WTC11 (cell line): Measurements from ENCODE around the gene ARMC7. TPM values are rescaled to one million over a fixed set of nuclear protein-coding genes. Genes with fewer than 3 reads are reported as not detected.
"Not testable (repeated sequence)": the region's sequence is repeated elsewhere in the genome, so short reads cannot be mapped to it uniquely, and the experiment has no call there.

ENCODE experiments used
- ATAC-seq: fragments of 200-7000 bp; cut with Tn5 transposase; 2 replicates; pipeline ENCODE4 v1.10.0; 2021; ENCODE audit warnings: mild to moderate bottlenecking, moderate library complexity
- CTCF ChIA-PET: fragments of 300-600 bp; sonication (Branson Sonifier 250); formaldehyde crosslinking; loops from one replicate; lab custom pipeline; 2021; ENCODE audit warnings: antibody characterized with exemption; lab: Charles Lee
- POLR2A ChIA-PET: fragments of 350-600 bp; sonication (Branson Sonifier 250); formaldehyde crosslinking; loops from one replicate; lab custom pipeline; 2021; ENCODE audit warnings: antibody characterized with exemption; lab: Charles Lee
- DNase-seq: peaks from one replicate; pipeline ENCODE4 v3.0.0; 2021; ENCODE audit warnings: low spot score
- H3K27ac Mint-ChIP-seq: 2 replicates; pipeline ENCODE4 v1.8.0; 2021; ENCODE audit warnings: mixed read lengths
- H3K27me3 Mint-ChIP-seq: 2 replicates; pipeline ENCODE4 v1.8.0; 2021; ENCODE audit warnings: low read depth, mild to moderate bottlenecking, moderate library complexity, mixed read lengths
- H3K36me3 Mint-ChIP-seq: 2 replicates; pipeline ENCODE4 v1.8.0; 2021; ENCODE audit warnings: mixed read lengths
- H3K4me1 Mint-ChIP-seq: 2 replicates; pipeline ENCODE4 v1.8.0; 2022; ENCODE audit warnings: mixed read lengths
- H3K4me3 Mint-ChIP-seq: 2 replicates; pipeline ENCODE4 v1.8.0; 2021; ENCODE audit warnings: mild to moderate bottlenecking, moderate library complexity, mixed read lengths
- H3K9me3 Mint-ChIP-seq: 2 replicates; pipeline ENCODE4 v1.8.0; 2021; ENCODE audit warnings: mixed read lengths
- CBFB ChIP-seq: sonication (generic); formaldehyde crosslinking; IDR thresholded peaks from 2 replicates; pipeline ENCODE4 v1.8.1; 2022; ENCODE audit warnings: mild to moderate bottlenecking, low read depth, missing genetic modification reagents
- GABPB1 ChIP-seq: sonication (generic); formaldehyde crosslinking; IDR thresholded peaks from 2 replicates; pipeline ENCODE4 v1.8.1; 2023; ENCODE audit warnings: mild to moderate bottlenecking, missing genetic modification reagents
- GTF2I ChIP-seq: fragments of 250-450 bp; sonication (Bioruptor Pico); conservative IDR thresholded peaks from 2 replicates; pipeline ENCODE4 v1.4.0; 2021; ENCODE audit warnings: mild to moderate bottlenecking
- IRF2 ChIP-seq: sonication (generic); formaldehyde crosslinking; IDR thresholded peaks from 2 replicates; pipeline ENCODE4 v1.8.0; 2022; ENCODE audit warnings: low read depth, missing genetic modification reagents, borderline replicate concordance
- JUN ChIP-seq: sonication (generic); formaldehyde crosslinking; IDR thresholded peaks from 2 replicates; pipeline ENCODE4 v1.8.0; 2023; ENCODE audit warnings: mild to moderate bottlenecking, missing genetic modification reagents
- NFE2L1 ChIP-seq: sonication (generic); formaldehyde crosslinking; IDR thresholded peaks from 2 replicates; pipeline ENCODE4 v1.8.1; 2023; ENCODE audit warnings: missing genetic modification reagents
- NR1H2 ChIP-seq: sonication (generic); formaldehyde crosslinking; IDR thresholded peaks from 2 replicates; pipeline ENCODE4 v1.9.0; 2021; ENCODE audit warnings: mild to moderate bottlenecking, moderate library complexity, missing genetic modification reagents
- NR3C1 ChIP-seq: sonication (generic); formaldehyde crosslinking; conservative IDR thresholded peaks from 2 replicates; pipeline ENCODE4 v1.8.1; 2023; ENCODE audit warnings: low read depth, mild to moderate bottlenecking, missing genetic modification reagents
- RELA ChIP-seq: sonication (generic); formaldehyde crosslinking; IDR thresholded peaks from 2 replicates; pipeline ENCODE4 v1.8.1; 2022; ENCODE audit warnings: missing genetic modification reagents, mild to moderate bottlenecking, borderline replicate concordance
- RORB ChIP-seq: fragments of 250-450 bp; sonication (Bioruptor Pico); IDR thresholded peaks from 2 replicates; pipeline ENCODE4 v1.9.0; 2021; ENCODE audit warnings: mild to moderate bottlenecking
- SMAD4 ChIP-seq: sonication (generic); formaldehyde crosslinking; IDR thresholded peaks from 2 replicates; pipeline ENCODE4 v1.8.0; 2022; ENCODE audit warnings: mild to moderate bottlenecking, missing genetic modification reagents
- ZBTB21 ChIP-seq: sonication (generic); formaldehyde crosslinking; IDR thresholded peaks from 2 replicates; pipeline ENCODE4 v1.8.1; 2023; ENCODE audit warnings: mild to moderate bottlenecking, missing genetic modification reagents, borderline replicate concordance
- ZNF121 ChIP-seq: sonication (generic); formaldehyde crosslinking; IDR thresholded peaks from 2 replicates; pipeline ENCODE4 v1.8.0; 2023; ENCODE audit warnings: missing genetic modification reagents
- ZNF317 ChIP-seq: sonication (generic); formaldehyde crosslinking; IDR thresholded peaks from 2 replicates; pipeline ENCODE4 v1.8.1; 2023; ENCODE audit warnings: low read depth, mild to moderate bottlenecking, moderate library complexity, missing genetic modification reagents, borderline replicate concordance
- ZNF396 ChIP-seq: fragments of 250-450 bp; sonication (Bioruptor Pico); IDR thresholded peaks from 2 replicates; pipeline ENCODE4 v1.8.0; 2021; ENCODE audit warnings: mild to moderate bottlenecking, moderate library complexity, borderline replicate concordance
- ZNF416 ChIP-seq: fragments of 250-450 bp; sonication (Bioruptor Pico); IDR thresholded peaks from 2 replicates; pipeline ENCODE4 v1.9.0; 2021; ENCODE audit warnings: mild to moderate bottlenecking, inconsistent platforms
- total RNA-seq: library from RNA; stranded (reverse); gene quantifications from 3 replicates; pipeline ENCODE4 v1.2.3, GENCODE V29; 2021
- TF ChIP-seq, protein P1 (sequence below): sonication (generic); formaldehyde crosslinking; IDR thresholded peaks from 2 replicates; pipeline ENCODE4 v1.8.1; 2022; ENCODE audit warnings: low read depth, missing genetic modification reagents, borderline replicate concordance
- TF ChIP-seq, protein P2 (sequence below): fragments of 250-450 bp; sonication (Bioruptor Pico); conservative IDR thresholded peaks from 2 replicates; pipeline ENCODE4 v1.9.0; 2021; ENCODE audit warnings: mild to moderate bottlenecking
- TF ChIP-seq, protein P3 (sequence below): fragments of 250-450 bp; sonication (Bioruptor Pico); IDR thresholded peaks from 2 replicates; pipeline ENCODE4 v1.9.0; 2021; ENCODE audit warnings: mild to moderate bottlenecking
- TF ChIP-seq, protein P4 (sequence below): sonication (generic); formaldehyde crosslinking; conservative IDR thresholded peaks from 2 replicates; pipeline ENCODE4 v1.8.1; 2022; ENCODE audit warnings: mild to moderate bottlenecking, missing genetic modification reagents
- TF ChIP-seq, protein P5 (sequence below): sonication (generic); formaldehyde crosslinking; IDR thresholded peaks from 2 replicates; pipeline ENCODE4 v1.8.1; 2022; ENCODE audit warnings: mild to moderate bottlenecking, missing genetic modification reagents, moderate library complexity, borderline replicate concordance

ARMC7 gene
- total RNA-seq, 1 experiment from 2014 or later = 13.2 TPM

DNA sequence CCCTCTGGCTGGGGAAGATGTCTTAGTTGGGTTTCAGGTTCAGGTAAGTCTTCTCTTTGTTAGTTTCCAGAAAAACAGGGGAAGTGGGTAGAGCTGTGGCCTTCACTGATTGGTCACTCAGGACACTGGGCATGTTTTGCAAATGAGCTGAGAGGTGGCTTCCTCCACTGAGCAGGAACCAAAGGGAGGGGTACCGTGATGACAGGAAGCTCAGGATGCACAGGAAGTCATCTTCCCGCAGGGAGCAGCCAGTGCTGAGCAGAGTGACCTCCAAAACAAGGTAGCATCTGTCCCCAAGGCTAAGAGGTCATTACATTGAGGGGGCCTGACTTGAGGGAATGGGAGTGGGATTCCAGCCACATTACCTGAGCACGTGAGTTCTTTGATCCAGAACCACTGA is 16.2 kb downstream of the ARMC7 start (continued):
- TF ChIP-seq, protein P1, sequence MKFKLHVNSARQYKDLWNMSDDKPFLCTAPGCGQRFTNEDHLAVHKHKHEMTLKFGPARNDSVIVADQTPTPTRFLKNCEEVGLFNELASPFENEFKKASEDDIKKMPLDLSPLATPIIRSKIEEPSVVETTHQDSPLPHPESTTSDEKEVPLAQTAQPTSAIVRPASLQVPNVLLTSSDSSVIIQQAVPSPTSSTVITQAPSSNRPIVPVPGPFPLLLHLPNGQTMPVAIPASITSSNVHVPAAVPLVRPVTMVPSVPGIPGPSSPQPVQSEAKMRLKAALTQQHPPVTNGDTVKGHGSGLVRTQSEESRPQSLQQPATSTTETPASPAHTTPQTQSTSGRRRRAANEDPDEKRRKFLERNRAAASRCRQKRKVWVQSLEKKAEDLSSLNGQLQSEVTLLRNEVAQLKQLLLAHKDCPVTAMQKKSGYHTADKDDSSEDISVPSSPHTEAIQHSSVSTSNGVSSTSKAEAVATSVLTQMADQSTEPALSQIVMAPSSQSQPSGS (CRISPR knock-in tag) = no peak
- TF ChIP-seq IRF2 (no peak), GABPB1 (CRISPR knock-in tag) (no peak), GTF2I (CRISPR knock-in tag) (no peak), JUN (CRISPR knock-in tag) (no peak), ZNF396 (no peak)

DNA sequence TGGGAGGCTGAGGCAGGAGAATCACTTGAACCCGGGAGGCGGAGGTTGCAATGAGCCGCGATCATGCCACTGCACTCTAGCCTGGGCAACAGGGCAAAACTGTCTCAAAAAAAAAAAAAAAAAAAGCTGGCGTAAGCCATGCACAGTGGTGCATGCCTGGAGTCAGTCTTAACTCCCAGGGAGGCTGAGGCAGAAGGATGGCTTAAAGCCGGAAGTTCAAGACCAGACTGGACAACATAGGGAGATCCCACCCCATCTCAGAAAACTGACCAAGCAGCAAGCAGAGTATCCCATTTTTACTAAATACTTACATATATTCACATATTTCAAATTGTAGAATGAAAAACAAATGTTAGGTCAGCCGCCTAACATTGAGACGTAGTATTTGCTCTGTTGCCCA is 17.2 kb downstream of the ARMC7 start:
- no peak overlapping the region for H3K4me3 Mint-ChIP-seq
- ATAC-seq (no peak), DNase-seq (no peak)
- no peaks in the 10 kb centered on the region for H3K9me3 Mint-ChIP-seq
- POLR2A ChIA-PET = interaction anchor here (0.6 to 0.7 kb wide), 2 partner anchors 18 to 669 kb away, joined by 4 to 6 read pairs; no protein-coding TSS in a partner anchor
- peaks cover 11% of the 10 kb centered on the region for H3K36me3 Mint-ChIP-seq
- TF ChIP-seq, protein P2, sequence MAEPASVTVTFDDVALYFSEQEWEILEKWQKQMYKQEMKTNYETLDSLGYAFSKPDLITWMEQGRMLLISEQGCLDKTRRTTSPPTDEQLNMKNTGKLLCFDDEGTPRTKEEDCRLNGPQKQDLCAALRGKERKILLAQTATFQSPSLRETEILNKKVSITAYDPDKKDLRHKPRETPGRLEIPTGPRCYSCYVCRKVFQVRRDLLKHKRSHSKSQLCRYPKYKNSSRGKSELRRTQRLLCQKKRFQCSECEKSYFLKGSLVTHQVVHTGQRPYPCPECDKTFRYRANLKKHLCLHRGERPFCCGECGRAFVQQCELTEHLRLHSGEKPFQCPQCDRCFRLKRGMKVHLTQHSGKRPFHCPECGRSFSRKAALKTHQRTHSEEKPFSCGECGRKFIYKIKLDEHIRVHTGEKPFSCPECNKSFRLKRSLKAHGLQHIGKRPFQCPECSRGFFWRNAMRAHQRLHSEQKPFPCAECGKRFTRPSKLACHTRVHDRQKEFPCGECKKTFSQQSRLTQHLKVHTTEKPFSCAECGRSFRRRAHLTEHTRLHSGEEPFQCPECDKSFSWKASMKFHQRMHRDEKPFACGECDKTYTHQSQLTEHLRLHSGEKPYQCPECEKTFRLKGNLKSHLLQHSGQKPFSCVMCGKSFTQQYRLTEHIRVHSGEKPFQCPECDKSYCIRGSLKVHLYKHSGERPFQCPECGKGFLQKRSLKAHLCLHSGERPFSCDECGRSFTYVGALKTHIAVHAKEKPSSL = no peak
- TF ChIP-seq NR3C1 (no peak), ZBTB21 (no peak), ZNF121 (CRISPR knock-in tag) (peak; percentile 24; the same call in 1 of the 2 replicates)
- TF ChIP-seq, all 79 proteins: peak for 1
- Mint-ChIP-seq H3K27me3 (no peaks in the 10 kb centered on the region), H3K27ac (no peak overlapping the region), H3K4me1 (peaks cover 18% of the 10 kb centered on the region)
- CTCF ChIA-PET = interaction anchor here (0.6 to 7.3 kb wide), 4 partner anchors 8 to 75 kb away, joined by 3 to 84 read pairs (median 16); no protein-coding TSS in a partner anchor

DNA sequence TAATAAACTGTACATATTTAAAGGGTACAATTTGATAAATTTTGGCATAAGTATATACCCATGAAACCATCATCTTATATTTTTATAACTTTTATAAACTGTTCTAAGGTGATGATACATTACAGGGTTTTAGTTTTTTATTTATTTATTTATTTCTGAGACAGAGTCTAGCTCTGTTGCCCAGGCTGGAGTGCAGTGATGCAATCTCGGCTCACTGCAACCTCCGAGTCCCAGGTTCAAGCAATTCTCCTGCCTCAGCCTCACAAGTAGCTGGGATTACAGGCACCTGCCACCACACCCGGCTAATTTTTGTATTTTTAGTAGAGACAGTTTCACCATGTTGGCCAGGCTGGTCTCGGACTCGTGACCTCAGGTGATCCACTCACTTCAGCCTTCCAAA is 18.2 kb downstream of the ARMC7 start:
- POLR2A ChIA-PET = interaction anchor here (0.7 kb wide), 1 partner anchor 44 kb away, joined by 3 read pairs; no protein-coding TSS in a partner anchor

DNA sequence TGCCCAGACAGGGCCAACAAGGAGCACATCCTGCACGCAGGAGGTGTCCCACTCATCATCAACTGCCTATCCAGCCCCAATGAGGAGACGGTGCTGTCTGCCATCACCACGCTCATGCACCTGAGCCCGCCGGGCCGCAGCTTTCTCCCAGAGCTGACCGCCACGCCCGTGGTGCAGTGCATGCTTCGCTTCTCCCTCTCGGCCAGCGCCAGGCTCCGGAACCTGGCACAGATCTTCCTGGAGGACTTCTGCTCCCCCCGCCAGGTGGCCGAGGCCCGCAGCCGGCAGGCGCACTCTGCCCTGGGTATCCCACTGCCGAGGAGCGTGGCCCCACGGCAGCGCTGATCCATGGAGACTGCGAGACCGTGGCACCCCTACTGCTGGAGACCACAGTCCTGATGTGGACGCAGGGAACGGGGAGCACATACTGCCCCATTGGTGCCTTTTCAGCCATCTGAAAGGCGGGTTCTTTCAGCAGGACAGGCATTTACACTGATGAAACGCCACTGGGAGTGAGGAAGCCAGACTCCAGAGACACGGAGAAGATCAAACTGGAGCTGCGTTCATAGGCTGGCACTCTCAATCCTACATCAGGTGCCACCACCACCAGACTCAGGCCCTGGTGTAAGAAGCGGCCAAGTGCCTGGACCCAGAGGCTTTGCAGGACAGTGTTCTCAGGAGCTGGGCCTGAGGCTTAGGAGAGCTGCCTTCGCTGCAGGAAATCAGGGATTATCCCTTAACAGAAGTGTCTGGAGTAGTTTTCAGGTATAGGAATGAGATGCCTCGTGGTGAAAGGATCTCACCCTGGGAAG is 19.1 kb downstream of the ARMC7 start:
- DNase-seq (no peak), ATAC-seq (no peak)
- POLR2A ChIA-PET = interaction anchor here (0.7 kb wide), 1 partner anchor 43 kb away, joined by 3 read pairs; no protein-coding TSS in a partner anchor
- Mint-ChIP-seq H3K9me3 (no peaks in the 10 kb centered on the region), H3K36me3 (peaks cover 11% of the 10 kb centered on the region), H3K4me1 (peaks cover 25% of the 10 kb centered on the region), H3K4me3 (no peak overlapping the region), H3K27ac (peak overlapping the region; percentile 60; the same call in 1 of the 2 replicates), H3K27me3 (no peaks in the 10 kb centered on the region)
- CTCF ChIA-PET = interaction anchor here (0.6 to 7.3 kb wide), 4 partner anchors 15 to 73 kb away, joined by 3 to 84 read pairs (median 3); no protein-coding TSS in a partner anchor
- no peak for TF ChIP-seq ZNF396
- no peak for TF ChIP-seq NFE2L1 (CRISPR knock-in tag)
- TF ChIP-seq JUN (CRISPR knock-in tag) = no peak
- TF ChIP-seq RORB (CRISPR knock-in tag) = no peak
- TF ChIP-seq, protein P3, sequence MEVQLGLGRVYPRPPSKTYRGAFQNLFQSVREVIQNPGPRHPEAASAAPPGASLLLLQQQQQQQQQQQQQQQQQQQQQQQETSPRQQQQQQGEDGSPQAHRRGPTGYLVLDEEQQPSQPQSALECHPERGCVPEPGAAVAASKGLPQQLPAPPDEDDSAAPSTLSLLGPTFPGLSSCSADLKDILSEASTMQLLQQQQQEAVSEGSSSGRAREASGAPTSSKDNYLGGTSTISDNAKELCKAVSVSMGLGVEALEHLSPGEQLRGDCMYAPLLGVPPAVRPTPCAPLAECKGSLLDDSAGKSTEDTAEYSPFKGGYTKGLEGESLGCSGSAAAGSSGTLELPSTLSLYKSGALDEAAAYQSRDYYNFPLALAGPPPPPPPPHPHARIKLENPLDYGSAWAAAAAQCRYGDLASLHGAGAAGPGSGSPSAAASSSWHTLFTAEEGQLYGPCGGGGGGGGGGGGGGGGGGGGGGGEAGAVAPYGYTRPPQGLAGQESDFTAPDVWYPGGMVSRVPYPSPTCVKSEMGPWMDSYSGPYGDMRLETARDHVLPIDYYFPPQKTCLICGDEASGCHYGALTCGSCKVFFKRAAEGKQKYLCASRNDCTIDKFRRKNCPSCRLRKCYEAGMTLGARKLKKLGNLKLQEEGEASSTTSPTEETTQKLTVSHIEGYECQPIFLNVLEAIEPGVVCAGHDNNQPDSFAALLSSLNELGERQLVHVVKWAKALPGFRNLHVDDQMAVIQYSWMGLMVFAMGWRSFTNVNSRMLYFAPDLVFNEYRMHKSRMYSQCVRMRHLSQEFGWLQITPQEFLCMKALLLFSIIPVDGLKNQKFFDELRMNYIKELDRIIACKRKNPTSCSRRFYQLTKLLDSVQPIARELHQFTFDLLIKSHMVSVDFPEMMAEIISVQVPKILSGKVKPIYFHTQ (CRISPR knock-in tag) = no peak
- no peak for TF ChIP-seq CBFB (CRISPR knock-in tag)
- TF ChIP-seq, protein P4, sequence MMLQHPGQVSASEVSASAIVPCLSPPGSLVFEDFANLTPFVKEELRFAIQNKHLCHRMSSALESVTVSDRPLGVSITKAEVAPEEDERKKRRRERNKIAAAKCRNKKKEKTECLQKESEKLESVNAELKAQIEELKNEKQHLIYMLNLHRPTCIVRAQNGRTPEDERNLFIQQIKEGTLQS (CRISPR knock-in tag) = no peak
- TF ChIP-seq NR1H2 (CRISPR knock-in tag) = no peak
- TF ChIP-seq SMAD4 (CRISPR knock-in tag) = no peak
- no peak for TF ChIP-seq ZNF416 (CRISPR knock-in tag)
- TF ChIP-seq, protein P5, sequence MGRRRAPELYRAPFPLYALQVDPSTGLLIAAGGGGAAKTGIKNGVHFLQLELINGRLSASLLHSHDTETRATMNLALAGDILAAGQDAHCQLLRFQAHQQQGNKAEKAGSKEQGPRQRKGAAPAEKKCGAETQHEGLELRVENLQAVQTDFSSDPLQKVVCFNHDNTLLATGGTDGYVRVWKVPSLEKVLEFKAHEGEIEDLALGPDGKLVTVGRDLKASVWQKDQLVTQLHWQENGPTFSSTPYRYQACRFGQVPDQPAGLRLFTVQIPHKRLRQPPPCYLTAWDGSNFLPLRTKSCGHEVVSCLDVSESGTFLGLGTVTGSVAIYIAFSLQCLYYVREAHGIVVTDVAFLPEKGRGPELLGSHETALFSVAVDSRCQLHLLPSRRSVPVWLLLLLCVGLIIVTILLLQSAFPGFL (CRISPR knock-in tag) = no peak
- no peak for TF ChIP-seq RELA (CRISPR knock-in tag)
- TF ChIP-seq ZNF317 (CRISPR knock-in tag) = no peak

More for the DNA sequence above, 18.2 kb downstream of the ARMC7 start:
- H3K36me3 Mint-ChIP-seq = peaks cover 11% of the 10 kb centered on the region
- not testable (repeated sequence) for H3K27me3 Mint-ChIP-seq, DNase-seq, H3K9me3 Mint-ChIP-seq, ATAC-seq, H3K4me3 Mint-ChIP-seq
- H3K27ac Mint-ChIP-seq = peak overlapping the region; percentile 90; the same call in 1 of the 2 replicates
- peaks cover 22% of the 10 kb centered on the region for H3K4me1 Mint-ChIP-seq
- CTCF ChIA-PET = interaction anchor here (0.6 to 7.3 kb wide), 3 partner anchors 14 to 68 kb away, joined by 3 to 84 read pairs (median 3); no protein-coding TSS in a partner anchor
